A549 (cell line): ENCODE data around the gene NME7.

Source experiments
- EP300 ChIP-seq, 2 experiments: fragments of >200 bp; sonication (Bioruptor Twin); formaldehyde crosslinking; IDR thresholded peaks; 2 replicates in 1 of 2; 3 replicates in 1 of 2; pipeline ENCODE4 v1.6.1; 2016 to 2017
- JUN ChIP-seq, 2 experiments: fragments of >200 bp; sonication (Bioruptor Twin); formaldehyde crosslinking; IDR thresholded peaks; 2 replicates in 1 of 2; 3 replicates in 1 of 2; pipeline ENCODE4 v1.6.1; 2016 to 2017
- MAFK ChIP-seq: fragments of 450-650 bp; IDR thresholded peaks from 2 replicates; pipeline ENCODE4 v1.6.1; 2014; ENCODE audit not compliant: partially characterized antibody
- POLR2A ChIP-seq: IDR thresholded peaks from 2 replicates; pipeline ENCODE4 v1.6.1; 2012; ENCODE audit warnings: mild to moderate bottlenecking, low read length
- RAD21 ChIP-seq, 2 experiments: fragments of >200 bp in 1 of 2; sonication (Bioruptor Twin) in 1 of 2; formaldehyde crosslinking in 1 of 2; IDR thresholded peaks in 1 of 2; conservative IDR thresholded peaks in 1 of 2; 2 replicates in 1 of 2; 3 replicates in 1 of 2; pipeline ENCODE4 v1.6.1; 2012 to 2018; ENCODE audit warnings: inconsistent platforms in 1 of 2
- RCOR1 ChIP-seq: fragments of 150-350 bp; IDR thresholded peaks from 2 replicates; pipeline ENCODE4 v1.6.1; 2014; ENCODE audit warnings: antibody characterized with exemption, low read length, low read depth
- ZNF302 ChIP-seq: fragments of 250-450 bp; sonication (Bioruptor Pico); IDR thresholded peaks from 2 replicates; pipeline ENCODE4 v1.9.0; 2021; ENCODE audit warnings: inconsistent platforms, mild to moderate bottlenecking, moderate library complexity
- TF ChIP-seq, protein P1 (sequence below): fragments of >200 bp; sonication (Bioruptor Twin); formaldehyde crosslinking; IDR thresholded peaks from 3 replicates; pipeline ENCODE4 v1.5.1; 2016
- TF ChIP-seq, protein P2 (sequence below): IDR thresholded peaks from 2 replicates; pipeline ENCODE4 v1.6.1; 2012

DNA sequence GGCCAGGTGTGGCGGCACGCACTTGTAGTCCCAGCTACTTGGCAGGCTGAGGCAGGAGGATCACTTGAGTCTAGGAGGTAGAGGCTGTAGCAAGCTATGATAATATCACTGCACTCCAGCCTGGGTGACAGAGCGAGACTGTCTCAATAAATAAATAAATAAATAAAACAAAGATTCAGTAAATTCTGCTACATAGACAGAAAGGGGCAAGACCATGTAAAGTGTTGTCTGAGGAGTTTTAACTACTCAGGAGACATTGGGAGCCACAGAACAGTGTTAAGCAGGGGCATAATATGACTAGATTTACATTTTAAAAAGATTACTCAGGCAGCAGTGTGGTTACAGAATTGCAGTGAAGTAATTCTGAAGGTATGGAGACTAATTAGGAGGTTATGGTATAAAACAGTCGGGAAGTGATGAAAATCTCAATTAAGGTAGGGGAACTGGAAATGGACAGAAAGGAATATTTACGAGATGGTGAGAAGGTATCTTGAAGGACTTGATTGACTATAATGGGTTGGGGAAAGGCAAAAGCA, 166.4 kb downstream of the NME7 start:
- no peak for TF ChIP-seq RCOR1
- TF ChIP-seq EP300 (IDR thresholded peaks at IDR 0.05), result no peak
- TF ChIP-seq ZNF302 (CRISPR knock-in tag), result no peak
- TF ChIP-seq, protein P1, sequence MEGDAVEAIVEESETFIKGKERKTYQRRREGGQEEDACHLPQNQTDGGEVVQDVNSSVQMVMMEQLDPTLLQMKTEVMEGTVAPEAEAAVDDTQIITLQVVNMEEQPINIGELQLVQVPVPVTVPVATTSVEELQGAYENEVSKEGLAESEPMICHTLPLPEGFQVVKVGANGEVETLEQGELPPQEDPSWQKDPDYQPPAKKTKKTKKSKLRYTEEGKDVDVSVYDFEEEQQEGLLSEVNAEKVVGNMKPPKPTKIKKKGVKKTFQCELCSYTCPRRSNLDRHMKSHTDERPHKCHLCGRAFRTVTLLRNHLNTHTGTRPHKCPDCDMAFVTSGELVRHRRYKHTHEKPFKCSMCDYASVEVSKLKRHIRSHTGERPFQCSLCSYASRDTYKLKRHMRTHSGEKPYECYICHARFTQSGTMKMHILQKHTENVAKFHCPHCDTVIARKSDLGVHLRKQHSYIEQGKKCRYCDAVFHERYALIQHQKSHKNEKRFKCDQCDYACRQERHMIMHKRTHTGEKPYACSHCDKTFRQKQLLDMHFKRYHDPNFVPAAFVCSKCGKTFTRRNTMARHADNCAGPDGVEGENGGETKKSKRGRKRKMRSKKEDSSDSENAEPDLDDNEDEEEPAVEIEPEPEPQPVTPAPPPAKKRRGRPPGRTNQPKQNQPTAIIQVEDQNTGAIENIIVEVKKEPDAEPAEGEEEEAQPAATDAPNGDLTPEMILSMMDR, result no peak
- TF ChIP-seq POLR2A, result no peak
- peak; percentile 29 for TF ChIP-seq MAFK
- TF ChIP-seq RAD21 (conservative IDR thresholded peaks at IDR 0.05 in 1 of 2, IDR thresholded peaks at IDR 0.05 in 1 of 2), result no peak
- TF ChIP-seq, protein P2, sequence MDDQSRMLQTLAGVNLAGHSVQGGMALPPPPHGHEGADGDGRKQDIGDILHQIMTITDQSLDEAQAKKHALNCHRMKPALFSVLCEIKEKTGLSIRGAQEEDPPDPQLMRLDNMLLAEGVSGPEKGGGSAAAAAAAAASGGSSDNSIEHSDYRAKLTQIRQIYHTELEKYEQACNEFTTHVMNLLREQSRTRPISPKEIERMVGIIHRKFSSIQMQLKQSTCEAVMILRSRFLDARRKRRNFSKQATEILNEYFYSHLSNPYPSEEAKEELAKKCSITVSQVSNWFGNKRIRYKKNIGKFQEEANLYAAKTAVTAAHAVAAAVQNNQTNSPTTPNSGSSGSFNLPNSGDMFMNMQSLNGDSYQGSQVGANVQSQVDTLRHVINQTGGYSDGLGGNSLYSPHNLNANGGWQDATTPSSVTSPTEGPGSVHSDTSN, result no peak
- TF ChIP-seq JUN (IDR thresholded peaks at IDR 0.05), result no peak
